ENCODE measurements around the gene CNTN2. TPM values are rescaled to one million over a fixed set of nuclear protein-coding genes. Genes with fewer than 3 reads are reported as not detected.

The CNTN2 gene
- total RNA-seq, 2 experiments from 2014 or later = not detected

Other genes starting within 250 kb of the CNTN2 start
- under 1 TPM in 1 of 2 experiments, not detected in 1; 0.23 TPM for gene NFASC, start 172.3 kb upstream of the CNTN2 start, total RNA-seq
- gene TMEM81, start 41.2 kb downstream of the CNTN2 start, total RNA-seq = 1 to 10 TPM; 2.4 to 2.9 TPM
- gene RBBP5, start 78.8 kb downstream of the CNTN2 start, total RNA-seq = 10 to 100 TPM; 22.2 to 24.7 TPM
- gene DSTYK, start 168.5 kb downstream of the CNTN2 start, total RNA-seq = 1 to 10 TPM; 8.8 to 8.9 TPM
- under 1 TPM; 0.52 to 0.64 TPM for gene TMCC2, start 184.7 kb downstream of the CNTN2 start, total RNA-seq

Data from activated CD4-positive, alpha-beta T cell treated with anti-CD3 and anti-CD28 coated beads, Interleukin-2, amount 10 ng/mL, durations not matched to agents 7 days and 5 days (primary cell).